ENCODE data around the gene CDK5. TPM values are rescaled to one million over a fixed set of nuclear protein-coding genes. Genes with fewer than 3 reads are reported as not detected.

CDK5 gene
- total and polyA plus RNA-seq, 2 of the 13 experiments (the other 11 are each of a cell fraction or from before 2014, with no cell fraction given): 16.4 to 21.3 TPM

GRCh38 chr7:151085691-151086620 lies 28.3 kb upstream of the CDK5 start, which contains the start of gene AGAP3 (continued):
- TF ChIP-seq HMG20B (CRISPR knock-in tag; conservative IDR thresholded peaks at IDR 0.05): no peak
- TF ChIP-seq SRSF9 (IDR thresholded peaks at IDR 0.05; ENCODE audit: borderline replicate concordance, insufficient read depth, low read depth, low read length, poor library complexity, severe bottlenecking): no peak
- peak; percentile 81 for TF ChIP-seq ZNF292 (CRISPR knock-in tag; IDR thresholded peaks at IDR 0.05; ENCODE audit: borderline replicate concordance, low read depth)
- no peak; the same call in 1 of the 2 replicates for TF ChIP-seq TBP (CRISPR knock-in tag; IDR thresholded peaks at IDR 0.05)
- TF ChIP-seq ZNF431 (CRISPR knock-in tag; IDR thresholded peaks at IDR 0.05; ENCODE audit: borderline replicate concordance, low read depth): 0 out of 2 replicates have a peak, but pooled peaks have one; percentile 39
- no peak for TF ChIP-seq BRCA1 (CRISPR knock-in tag; IDR thresholded peaks at IDR 0.05)
- TF ChIP-seq ZBTB44 (CRISPR knock-in tag; IDR thresholded peaks at IDR 0.05): no peak
- TF ChIP-seq ZSCAN25 (CRISPR knock-in tag; IDR thresholded peaks at IDR 0.05): no peak; the same call in 1 of the 2 replicates
- peak; percentile 55; the same call in 1 of the 2 replicates for TF ChIP-seq MXD3 (CRISPR knock-in tag; IDR thresholded peaks at IDR 0.05)
- no peak for TF ChIP-seq STAT6 (CRISPR knock-in tag; IDR thresholded peaks at IDR 0.05; ENCODE audit: borderline replicate concordance)
- TF ChIP-seq KDM6A (CRISPR knock-in tag; IDR thresholded peaks at IDR 0.05; ENCODE audit: low read depth): no peak
- peak; percentile 44; the same call in 1 of the 2 replicates for TF ChIP-seq KDM4B (CRISPR knock-in tag; IDR thresholded peaks at IDR 0.05)
- TF ChIP-seq MED1 (CRISPR knock-in tag; IDR thresholded peaks at IDR 0.05): peak; percentile 53; the same call in 1 of the 2 replicates
- peak; percentile 70 for TF ChIP-seq SAP130 (CRISPR knock-in tag; IDR thresholded peaks at IDR 0.05; ENCODE audit: low read depth)
- 0 out of 2 replicates have a peak, but pooled peaks have one; percentile 5 for TF ChIP-seq FOSL2 (CRISPR knock-in tag; IDR thresholded peaks at IDR 0.05)
- TF ChIP-seq CBX1 (IDR thresholded peaks at IDR 0.05; ENCODE audit: low read depth): peak; percentile 34
- TF ChIP-seq GPBP1L1 (CRISPR knock-in tag; IDR thresholded peaks at IDR 0.05): no peak
- no peak for TF ChIP-seq SSRP1 (CRISPR knock-in tag; IDR thresholded peaks at IDR 0.05)
- TF ChIP-seq THAP9 (CRISPR knock-in tag; IDR thresholded peaks at IDR 0.05; ENCODE audit: borderline replicate concordance): peak; percentile 53; the same call in 1 of the 2 replicates
- no peak for TF ChIP-seq CENPX (CRISPR knock-in tag; IDR thresholded peaks at IDR 0.05)

Measured in HepG2 (cell line).